H9 (cell line): ENCODE measurements around the gene CHML. TPM values are rescaled to one million over a fixed set of nuclear protein-coding genes. Genes with fewer than 3 reads are reported as not detected.

ENCODE experiments used
- DNase-seq: peaks from one replicate; pipeline ENCODE4 v3.0.0-alpha.2; 2017
- H2AFZ ChIP-seq: one replicate; pipeline ENCODE4 v1.6.1; 2013; ENCODE audit warnings: mild to moderate bottlenecking, low read length, control low read depth, moderate library complexity
- H2AK5ac ChIP-seq: 2 replicates; pipeline ENCODE4 v1.6.1; 2013; ENCODE audit warnings: low read length, control low read depth, mixed read lengths; ENCODE audit not compliant: insufficient read length
- H2BK120ac ChIP-seq: one replicate; pipeline ENCODE4 v1.6.1; 2013; ENCODE audit warnings: low read depth, mild to moderate bottlenecking, low read length, control low read depth, inconsistent platforms; ENCODE audit not compliant: poor library complexity, severe bottlenecking
- H2BK12ac ChIP-seq: 2 replicates; pipeline ENCODE4 v1.6.1; 2013; ENCODE audit warnings: low read length, control low read depth, mixed read lengths, low read depth; ENCODE audit not compliant: insufficient read length
- H2BK15ac ChIP-seq: 2 replicates; pipeline ENCODE4 v1.6.1; 2013; ENCODE audit warnings: low read depth, low read length, control low read depth
- H2BK20ac ChIP-seq: one replicate; pipeline ENCODE4 v1.6.1; 2013; ENCODE audit warnings: low read depth, mild to moderate bottlenecking, low read length, control low read depth, inconsistent platforms; ENCODE audit not compliant: poor library complexity, severe bottlenecking
- H2BK5ac ChIP-seq: 2 replicates; pipeline ENCODE4 v1.6.1; 2013; ENCODE audit warnings: low read length, control low read depth, mixed read lengths; ENCODE audit not compliant: insufficient read length
- H3K14ac ChIP-seq: 2 replicates; pipeline ENCODE4 v1.6.1; 2013; ENCODE audit warnings: low read length, control low read depth; ENCODE audit not compliant: insufficient read depth
- H3K18ac ChIP-seq: 2 replicates; pipeline ENCODE4 v1.6.1; 2013; ENCODE audit warnings: low read depth, mild to moderate bottlenecking, mixed read lengths, low read length, control low read depth; ENCODE audit not compliant: insufficient read length
- H3K23ac ChIP-seq: 2 replicates; pipeline ENCODE4 v1.6.1; 2013; ENCODE audit warnings: low read length, control low read depth, mixed read lengths, low read depth; ENCODE audit not compliant: insufficient read length
- H3K23me2 ChIP-seq: 2 replicates; pipeline ENCODE4 v1.6.1; 2013; ENCODE audit warnings: low read depth, mild to moderate bottlenecking, mixed read lengths, low read length, control low read depth; ENCODE audit not compliant: insufficient read length, poor library complexity, severe bottlenecking
- H3K27ac ChIP-seq: 2 replicates; pipeline ENCODE4 v1.5.1; 2013; ENCODE audit warnings: low read length, control low read depth, mixed read lengths, low read depth; ENCODE audit not compliant: insufficient read length
- H3K27me3 ChIP-seq: 2 replicates; pipeline ENCODE4 v1.6.1; 2013; ENCODE audit warnings: low read length, control low read depth, inconsistent platforms; ENCODE audit not compliant: insufficient read depth
- H3K4ac ChIP-seq: 2 replicates; pipeline ENCODE4 v1.6.1; 2013; ENCODE audit warnings: low read depth, mild to moderate bottlenecking, control low read depth, inconsistent platforms, low read length, moderate library complexity
- H3K4me1 ChIP-seq: 2 replicates; pipeline ENCODE4 v1.6.1; 2013; ENCODE audit warnings: low read length, control low read depth, inconsistent platforms; ENCODE audit not compliant: insufficient read depth
- H3K4me2 ChIP-seq: 2 replicates; pipeline ENCODE4 v1.6.1; 2013; ENCODE audit warnings: low read length, control low read depth, mixed read lengths; ENCODE audit not compliant: insufficient read length, insufficient read depth
- H3K56ac ChIP-seq: 2 replicates; pipeline ENCODE4 v1.6.1; 2013; ENCODE audit warnings: low read depth, mild to moderate bottlenecking, mixed read lengths, low read length, control low read depth; ENCODE audit not compliant: insufficient read length
- H3K79me1 ChIP-seq: 2 replicates; pipeline ENCODE4 v1.6.1; 2013; ENCODE audit warnings: low read depth, mild to moderate bottlenecking, moderate library complexity, low read length, control low read depth, inconsistent platforms; ENCODE audit not compliant: insufficient read depth, poor library complexity, severe bottlenecking
- H3K79me2 ChIP-seq: 2 replicates; pipeline ENCODE4 v1.6.1; 2013; ENCODE audit warnings: low read length, control low read depth, inconsistent platforms; ENCODE audit not compliant: insufficient read depth
- H3K9ac ChIP-seq: 2 replicates; pipeline ENCODE4 v1.6.1; 2013; ENCODE audit warnings: low read length, control low read depth, mixed read lengths; ENCODE audit not compliant: insufficient read length; ENCODE audit errors: extremely low read depth
- H3K9me3 ChIP-seq: one replicate; pipeline ENCODE4 v1.6.1; 2013; ENCODE audit warnings: low read depth, low read length, inconsistent platforms; ENCODE audit not compliant: control insufficient read depth
- H3T11ph ChIP-seq: one replicate; pipeline ENCODE4 v1.6.1; 2013; ENCODE audit warnings: mild to moderate bottlenecking, low read length, control low read depth, inconsistent platforms
- H4K20me1 ChIP-seq: one replicate; pipeline ENCODE4 v1.6.1; 2013; ENCODE audit not compliant: control insufficient read depth, insufficient read length, insufficient read depth
- H4K5ac ChIP-seq: 2 replicates; pipeline ENCODE4 v1.6.1; 2013; ENCODE audit warnings: low read depth, mild to moderate bottlenecking, mixed read lengths, low read length, control low read depth; ENCODE audit not compliant: insufficient read length
- H4K8ac ChIP-seq: replicated peaks from 2 replicates; pipeline ENCODE4 v1.6.1; 2013; ENCODE audit warnings: low read length, control low read depth, mixed read lengths, low read depth; ENCODE audit not compliant: insufficient read length
- H4K91ac ChIP-seq: 2 replicates; pipeline ENCODE4 v1.6.1; 2013; ENCODE audit warnings: low read depth, mild to moderate bottlenecking, moderate library complexity, mixed read lengths, low read length, control low read depth; ENCODE audit not compliant: insufficient read length
- H3K27ac Mint-ChIP-seq, 3 experiments: 2 replicates in 2 of 3; 3 replicates in 1 of 3; pipeline ENCODE4 v1.8.0; 2020 to 2021; ENCODE audit warnings: mixed read lengths in 3 of 3, mild to moderate bottlenecking in 1 of 3, moderate library complexity in 1 of 3
- H3K27me3 Mint-ChIP-seq: 2 replicates; pipeline ENCODE4 v1.8.0; 2021; ENCODE audit warnings: low read depth, mild to moderate bottlenecking, moderate library complexity, mixed read lengths
- H3K36me3 Mint-ChIP-seq, 3 experiments: 2 replicates in 2 of 3; 3 replicates in 1 of 3; pipeline ENCODE4 v1.8.0; 2020 to 2021; ENCODE audit warnings: low read depth in 3 of 3, mixed read lengths in 3 of 3; ENCODE audit not compliant: insufficient read depth in 1 of 3
- H3K4me1 Mint-ChIP-seq, 2 experiments: 2 replicates each; pipeline ENCODE4 v1.8.0; 2020; ENCODE audit warnings: mixed read lengths in 2 of 2
- H3K4me3 Mint-ChIP-seq, 2 experiments: 2 replicates in 1 of 2; 3 replicates in 1 of 2; pipeline ENCODE4 v1.8.0; 2020 to 2021; ENCODE audit warnings: mild to moderate bottlenecking in 2 of 2, mixed read lengths in 2 of 2, moderate library complexity in 1 of 2
- H3K9me3 Mint-ChIP-seq, 2 experiments: 2 replicates in 1 of 2; 3 replicates in 1 of 2; pipeline ENCODE4 v1.8.0; 2020; ENCODE audit warnings: mild to moderate bottlenecking in 2 of 2, mixed read lengths in 2 of 2, moderate library complexity in 1 of 2
- WGBS: extraction: QIAGEN DNeasy Blood & Tissue Kit; methylation state at CpG from one replicate; pipeline ENCODE4 v1.1.7; 2013; ENCODE audit warnings: missing lambda C conversion rate, low lambda C conversion rate, mixed read lengths; ENCODE audit not compliant: insufficient read length; ENCODE audit errors: extremely low coverage; 5-methylcytosine and 5-hydroxymethylcytosine counted together
- total RNA-seq: library from RNA; stranded (reverse); gene quantifications from 2 replicates; pipeline ENCODE4 v1.2.1, GENCODE V29; 2021
- TF ChIP-seq, protein P1 (sequence below): fragments of 200-600 bp; sonication (generic); conservative IDR thresholded peaks from 3 replicates; pipeline ENCODE4 v1.8.0; 2021; ENCODE audit warnings: antibody characterized with exemption, mild to moderate bottlenecking

Gene CHML
- total RNA-seq, 1 experiment from 2014 or later, result 45.7 TPM

DNA sequence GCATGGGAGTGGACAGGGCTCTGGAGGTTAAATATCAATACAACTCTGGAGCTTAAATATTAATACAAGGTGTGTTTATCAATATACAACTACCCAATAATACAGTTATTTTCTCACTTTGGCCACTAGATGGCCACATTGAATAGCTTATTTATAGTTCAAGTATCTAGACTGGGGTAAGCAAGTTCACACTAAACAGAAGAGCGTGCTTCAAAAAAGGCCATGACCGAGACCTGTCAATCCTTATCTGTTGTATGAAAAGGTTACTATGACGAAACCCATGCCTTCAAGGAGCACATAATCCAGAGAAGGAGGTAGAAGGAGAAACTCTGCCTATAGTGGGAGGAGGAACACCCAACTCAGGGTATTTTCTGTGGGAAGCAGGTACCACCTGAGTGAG, 29.1 kb downstream of the CHML start:
- Histone ChIP-seq H4K91ac (no peak overlapping the region), H2BK20ac (no peak overlapping the region), H3K27ac (no peak overlapping the region), H3K4me2 (no peak overlapping the region), H2BK12ac (no peak overlapping the region), H3K79me2 (no peaks in the 10 kb centered on the region), H4K20me1 (no peaks in the 10 kb centered on the region), H3K18ac (no peak overlapping the region), H2BK5ac (no peak overlapping the region), H4K8ac (no peak overlapping the region), H3K23me2 (no peaks in the 10 kb centered on the region), H3T11ph (no peak overlapping the region), H3K56ac (no peak overlapping the region), H3K79me1 (no peaks in the 10 kb centered on the region), H3K9me3 (no peaks in the 10 kb centered on the region), H3K23ac (no peak overlapping the region), H3K14ac (no peak overlapping the region), H2BK15ac (no peak overlapping the region), H3K4ac (no peak overlapping the region), H2AK5ac (no peak overlapping the region), H4K5ac (no peak overlapping the region), H3K27me3 (no peaks in the 10 kb centered on the region), H3K9ac (no peak overlapping the region), H2AFZ (no peak overlapping the region), H2BK120ac (no peak overlapping the region), H3K4me1 (no peaks in the 10 kb centered on the region)
- Mint-ChIP-seq H3K36me3 (no peaks in the 10 kb centered on the region; a peak in 1 of 7 replicates), H3K27me3 (no peaks in the 10 kb centered on the region), H3K9me3 (no peaks in the 10 kb centered on the region; a peak in 1 of 5 replicates), H3K4me3 (no peak overlapping the region), H3K4me1 (0 out of 4 replicates have a peak, but pooled peaks cover 0 to 2% of the 10 kb centered on the region in 2 experiments), H3K27ac (no peak overlapping the region)
- DNase-seq, result no peak
- WGBS, result no CpG with 5 or more reads among the region's 3 CpGs
- TF ChIP-seq, protein P1, sequence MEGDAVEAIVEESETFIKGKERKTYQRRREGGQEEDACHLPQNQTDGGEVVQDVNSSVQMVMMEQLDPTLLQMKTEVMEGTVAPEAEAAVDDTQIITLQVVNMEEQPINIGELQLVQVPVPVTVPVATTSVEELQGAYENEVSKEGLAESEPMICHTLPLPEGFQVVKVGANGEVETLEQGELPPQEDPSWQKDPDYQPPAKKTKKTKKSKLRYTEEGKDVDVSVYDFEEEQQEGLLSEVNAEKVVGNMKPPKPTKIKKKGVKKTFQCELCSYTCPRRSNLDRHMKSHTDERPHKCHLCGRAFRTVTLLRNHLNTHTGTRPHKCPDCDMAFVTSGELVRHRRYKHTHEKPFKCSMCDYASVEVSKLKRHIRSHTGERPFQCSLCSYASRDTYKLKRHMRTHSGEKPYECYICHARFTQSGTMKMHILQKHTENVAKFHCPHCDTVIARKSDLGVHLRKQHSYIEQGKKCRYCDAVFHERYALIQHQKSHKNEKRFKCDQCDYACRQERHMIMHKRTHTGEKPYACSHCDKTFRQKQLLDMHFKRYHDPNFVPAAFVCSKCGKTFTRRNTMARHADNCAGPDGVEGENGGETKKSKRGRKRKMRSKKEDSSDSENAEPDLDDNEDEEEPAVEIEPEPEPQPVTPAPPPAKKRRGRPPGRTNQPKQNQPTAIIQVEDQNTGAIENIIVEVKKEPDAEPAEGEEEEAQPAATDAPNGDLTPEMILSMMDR, result peak; percentile 80
